SK-N-SH treated with all-trans-retinoic acid at 6 μM for 48 hours (cell line): ENCODE data around the gene ATF5.

Experiments
- CREB5 ChIP-seq: fragments of 250-450 bp; sonication (Bioruptor Pico); IDR thresholded peaks from 2 replicates; pipeline ENCODE4 v1.5.1; 2020; ENCODE audit warnings: low read depth, mild to moderate bottlenecking, moderate library complexity
- CSDC2 ChIP-seq: fragments of 250-450 bp; sonication (Bioruptor Pico); IDR thresholded peaks from 2 replicates; pipeline ENCODE4 v1.5.0; 2020; ENCODE audit warnings: mild to moderate bottlenecking, moderate library complexity
- ESRRG ChIP-seq: fragments of 250-450 bp; sonication (Bioruptor Pico); IDR thresholded peaks from 2 replicates; pipeline ENCODE4 v1.6.1; 2021; ENCODE audit warnings: mild to moderate bottlenecking
- PPARA ChIP-seq: fragments of 250-450 bp; sonication (Bioruptor Pico); IDR thresholded peaks from 2 replicates; pipeline ENCODE4 v1.5.0; 2020; ENCODE audit warnings: mild to moderate bottlenecking, borderline replicate concordance
- ZFP3 ChIP-seq: fragments of 250-450 bp; sonication (Bioruptor Pico); IDR thresholded peaks from 2 replicates; pipeline ENCODE4 v1.5.0; 2020; ENCODE audit warnings: mild to moderate bottlenecking, moderate library complexity
- TF ChIP-seq, protein P1 (sequence below): fragments of 250-450 bp; sonication (Bioruptor Pico); IDR thresholded peaks from 2 replicates; pipeline ENCODE4 v1.8.0; 2020; ENCODE audit warnings: mild to moderate bottlenecking, moderate library complexity, borderline replicate concordance

- TF ChIP-seq, protein P1, sequence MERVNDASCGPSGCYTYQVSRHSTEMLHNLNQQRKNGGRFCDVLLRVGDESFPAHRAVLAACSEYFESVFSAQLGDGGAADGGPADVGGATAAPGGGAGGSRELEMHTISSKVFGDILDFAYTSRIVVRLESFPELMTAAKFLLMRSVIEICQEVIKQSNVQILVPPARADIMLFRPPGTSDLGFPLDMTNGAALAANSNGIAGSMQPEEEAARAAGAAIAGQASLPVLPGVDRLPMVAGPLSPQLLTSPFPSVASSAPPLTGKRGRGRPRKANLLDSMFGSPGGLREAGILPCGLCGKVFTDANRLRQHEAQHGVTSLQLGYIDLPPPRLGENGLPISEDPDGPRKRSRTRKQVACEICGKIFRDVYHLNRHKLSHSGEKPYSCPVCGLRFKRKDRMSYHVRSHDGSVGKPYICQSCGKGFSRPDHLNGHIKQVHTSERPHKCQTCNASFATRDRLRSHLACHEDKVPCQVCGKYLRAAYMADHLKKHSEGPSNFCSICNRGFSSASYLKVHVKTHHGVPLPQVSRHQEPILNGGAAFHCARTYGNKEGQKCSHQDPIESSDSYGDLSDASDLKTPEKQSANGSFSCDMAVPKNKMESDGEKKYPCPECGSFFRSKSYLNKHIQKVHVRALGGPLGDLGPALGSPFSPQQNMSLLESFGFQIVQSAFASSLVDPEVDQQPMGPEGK (CRISPR knock-in tag): no peak
- TF ChIP-seq CREB5 (no peak), PPARA (CRISPR knock-in tag) (no peak), ESRRG (CRISPR knock-in tag) (no peak), ZFP3 (CRISPR knock-in tag) (no peak), CSDC2 (CRISPR knock-in tag) (no peak)
These were observed 21.1 kb upstream of the ATF5 start for GRCh38 chr19:49907745-49908446.
